Stomach (tissue), 4 donors: Measurements from ENCODE around the gene CDK5R2.

Experiments
- CTCF ChIP-seq, 7 experiments: fragments of 450-650 bp in 4 of 7; fragments of 200-600 bp in 3 of 7; sonication (generic) in 3 of 7; IDR thresholded peaks; one replicate each; pipeline ENCODE4 v1.5.1; 2016 to 2019; ENCODE audit warnings: antibody characterized with exemption in 7 of 7, control low read depth in 2 of 7, mild to moderate bottlenecking in 1 of 7
- EP300 ChIP-seq: sonication (generic); formaldehyde crosslinking; IDR thresholded peaks from one replicate; pipeline ENCODE4 v1.6.1; 2017; ENCODE audit warnings: antibody characterized with exemption
- POLR2A ChIP-seq, 4 donors: fragments of 450-650 bp; IDR thresholded peaks; one replicate each; pipeline ENCODE4 v1.6.1; 2016; ENCODE audit warnings: antibody characterized with exemption in 4 of 4, control low read depth in 2 of 4, mild to moderate bottlenecking in 1 of 4, moderate library complexity in 1 of 4
- POLR2AphosphoS5 ChIP-seq, 3 donors: sonication (generic); formaldehyde crosslinking; IDR thresholded peaks; one replicate each; pipeline ENCODE4 v1.6.1; 2016; ENCODE audit warnings: antibody characterized with exemption in 3 of 3

GRCh38 chr2:219001577-219002394 lies 42.3 kb downstream of the CDK5R2 start:
- TF ChIP-seq POLR2A (IDR thresholded peaks at IDR 0.05), result peak in 2 of 4 donors; percentile 71 to 94
- TF ChIP-seq EP300, result no peak
- TF ChIP-seq CTCF (IDR thresholded peaks at IDR 0.05), result no peak
- peak in 2 of 3 donors; percentile 92 to 97 for TF ChIP-seq POLR2AphosphoS5 (IDR thresholded peaks at IDR 0.05)
